ENCODE results near the gene ANKS1A. TPM values are rescaled to one million over a fixed set of nuclear protein-coding genes. Genes with fewer than 3 reads are reported as not detected.

ANKS1A gene
- total RNA-seq, 2 donors from 2014 or later: 25.3 to 26.0 TPM

DNA sequence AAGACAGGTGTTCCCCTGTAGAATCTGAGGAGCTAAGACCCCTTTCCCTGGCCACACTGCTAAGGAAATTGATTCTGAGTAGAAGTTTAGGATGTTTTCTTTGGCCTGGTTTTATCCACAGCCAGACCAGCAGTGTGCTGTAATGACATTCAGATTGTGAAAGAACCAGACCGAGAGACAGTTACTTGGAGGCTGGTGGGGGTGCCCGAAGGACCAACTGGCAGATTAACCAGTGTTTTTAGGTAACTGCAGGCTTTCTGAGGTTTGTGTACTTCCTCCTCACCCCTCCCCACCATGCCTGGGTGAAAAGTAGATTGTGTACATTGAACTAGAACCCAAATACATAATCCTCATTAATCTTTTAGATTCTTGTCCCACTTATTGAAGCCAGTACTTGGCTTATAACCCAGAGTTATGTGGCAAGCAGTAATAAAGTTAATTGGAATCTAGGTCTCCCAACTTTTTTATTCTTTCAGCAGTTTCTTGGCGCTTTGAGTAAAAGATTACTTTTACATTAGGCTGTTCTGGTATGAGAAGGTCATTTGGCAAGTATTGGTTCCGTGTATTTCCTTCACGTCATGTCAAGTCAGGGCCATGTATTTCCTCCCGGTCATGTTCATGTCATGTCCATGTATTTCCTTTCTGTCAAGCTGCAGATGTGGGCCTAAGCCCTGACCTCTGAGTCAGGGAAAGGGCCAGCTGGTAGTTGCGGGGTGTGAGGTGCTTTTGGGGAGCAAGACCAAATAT is 158.4 kb downstream of the ANKS1A start:
- no peak overlapping the region for H3K4me3 ChIP-seq
- H3K27me3 ChIP-seq: no peaks in the 10 kb centered on the region
- TF ChIP-seq, protein P1, sequence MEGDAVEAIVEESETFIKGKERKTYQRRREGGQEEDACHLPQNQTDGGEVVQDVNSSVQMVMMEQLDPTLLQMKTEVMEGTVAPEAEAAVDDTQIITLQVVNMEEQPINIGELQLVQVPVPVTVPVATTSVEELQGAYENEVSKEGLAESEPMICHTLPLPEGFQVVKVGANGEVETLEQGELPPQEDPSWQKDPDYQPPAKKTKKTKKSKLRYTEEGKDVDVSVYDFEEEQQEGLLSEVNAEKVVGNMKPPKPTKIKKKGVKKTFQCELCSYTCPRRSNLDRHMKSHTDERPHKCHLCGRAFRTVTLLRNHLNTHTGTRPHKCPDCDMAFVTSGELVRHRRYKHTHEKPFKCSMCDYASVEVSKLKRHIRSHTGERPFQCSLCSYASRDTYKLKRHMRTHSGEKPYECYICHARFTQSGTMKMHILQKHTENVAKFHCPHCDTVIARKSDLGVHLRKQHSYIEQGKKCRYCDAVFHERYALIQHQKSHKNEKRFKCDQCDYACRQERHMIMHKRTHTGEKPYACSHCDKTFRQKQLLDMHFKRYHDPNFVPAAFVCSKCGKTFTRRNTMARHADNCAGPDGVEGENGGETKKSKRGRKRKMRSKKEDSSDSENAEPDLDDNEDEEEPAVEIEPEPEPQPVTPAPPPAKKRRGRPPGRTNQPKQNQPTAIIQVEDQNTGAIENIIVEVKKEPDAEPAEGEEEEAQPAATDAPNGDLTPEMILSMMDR (IDR thresholded peaks at IDR 0.05): no peak
- no peak overlapping the region for H3K9ac ChIP-seq (ENCODE audit: low read depth in 2 of 2, low read length in 2 of 2)
- H3K4me1 ChIP-seq: peaks cover 43% of the 10 kb centered on the region
- H3K27ac ChIP-seq: peak overlapping the region; percentile 95
- no peaks in the 10 kb centered on the region for H3K36me3 ChIP-seq
- no peak for DNase-seq
- no peaks in the 10 kb centered on the region for H3K9me3 ChIP-seq
- intact Hi-C loops (cut with DNase I): no loop called here

DNA sequence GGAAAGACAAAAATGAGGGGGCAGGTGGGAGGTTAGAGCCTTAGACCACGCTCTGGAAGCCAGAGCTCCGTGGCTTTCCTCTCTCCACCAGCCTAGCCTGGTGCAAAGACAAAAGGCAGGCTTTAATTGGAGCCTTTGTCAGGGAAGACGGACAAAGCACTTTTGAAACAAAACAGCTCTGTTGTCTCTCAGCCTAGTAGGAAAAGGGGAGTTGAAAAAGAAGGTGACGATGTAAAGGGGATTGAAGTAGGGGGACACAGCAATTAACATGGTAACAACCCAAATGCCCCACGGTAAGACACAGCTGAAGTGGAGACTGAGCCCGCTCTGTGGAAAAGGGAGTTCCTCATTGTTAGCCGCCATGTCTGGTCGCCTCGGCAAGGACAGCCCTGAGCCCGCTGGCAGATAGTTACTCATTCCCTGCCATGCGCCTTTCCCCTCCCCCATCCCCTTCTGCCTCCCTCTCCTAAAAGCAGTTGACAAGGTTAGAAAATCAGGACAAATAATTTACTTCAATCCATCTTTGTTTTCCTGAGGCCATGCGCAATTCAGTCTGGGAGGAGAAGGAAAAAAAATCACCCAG is 159.1 kb downstream of the ANKS1A start:
- no peak for DNase-seq
- H3K4me1 ChIP-seq: peaks cover 43% of the 10 kb centered on the region
- peak overlapping the region; percentile 95 for H3K27ac ChIP-seq
- intact Hi-C loops (cut with DNase I): no loop called here
- H3K9me3 ChIP-seq: no peaks in the 10 kb centered on the region
- no peaks in the 10 kb centered on the region for H3K27me3 ChIP-seq
- no peaks in the 10 kb centered on the region for H3K36me3 ChIP-seq
- TF ChIP-seq, protein P1 (IDR thresholded peaks at IDR 0.05): no peak
- no peak overlapping the region for H3K4me3 ChIP-seq
- peak overlapping the region in 1 of 2 donors; percentile 45 for H3K9ac ChIP-seq (ENCODE audit: low read depth in 2 of 2, low read length in 2 of 2)

DNA sequence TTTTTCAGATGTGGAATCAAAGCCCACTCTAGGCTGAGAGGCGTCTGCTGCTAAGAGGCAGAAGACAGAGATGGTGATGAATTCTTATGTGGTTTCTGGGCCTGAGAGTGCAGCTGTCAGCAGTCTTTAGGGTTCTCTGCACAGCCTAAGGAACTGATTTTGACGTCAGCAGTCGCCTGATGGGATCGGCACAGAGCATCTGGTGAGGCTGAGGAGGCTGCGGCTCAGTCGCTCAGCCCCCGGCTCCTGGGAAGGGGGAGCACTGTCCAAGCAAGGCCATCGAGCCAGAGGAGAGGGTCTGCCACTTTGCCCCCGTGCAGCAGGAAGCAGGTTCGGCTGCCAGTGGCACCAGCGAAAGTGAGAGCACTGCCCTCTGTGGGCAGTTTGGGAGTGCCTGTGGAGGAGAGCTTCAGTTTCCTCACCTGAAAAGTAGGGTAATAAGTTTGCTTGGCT is 159.6 kb downstream of the ANKS1A start:
- H3K9me3 ChIP-seq: no peaks in the 10 kb centered on the region
- peaks cover 43% of the 10 kb centered on the region for H3K4me1 ChIP-seq
- peak overlapping the region; percentile 19 to 56 for H3K9ac ChIP-seq (ENCODE audit: low read depth in 2 of 2, low read length in 2 of 2)
- no peak overlapping the region for H3K4me3 ChIP-seq
- peak; percentile 52 for DNase-seq
- no peaks in the 10 kb centered on the region for H3K36me3 ChIP-seq
- intact Hi-C loops (cut with DNase I): no loop called here
- H3K27ac ChIP-seq: peak overlapping the region; percentile 95
- TF ChIP-seq, protein P1 (IDR thresholded peaks at IDR 0.05): no peak
- H3K27me3 ChIP-seq: no peaks in the 10 kb centered on the region

DNA sequence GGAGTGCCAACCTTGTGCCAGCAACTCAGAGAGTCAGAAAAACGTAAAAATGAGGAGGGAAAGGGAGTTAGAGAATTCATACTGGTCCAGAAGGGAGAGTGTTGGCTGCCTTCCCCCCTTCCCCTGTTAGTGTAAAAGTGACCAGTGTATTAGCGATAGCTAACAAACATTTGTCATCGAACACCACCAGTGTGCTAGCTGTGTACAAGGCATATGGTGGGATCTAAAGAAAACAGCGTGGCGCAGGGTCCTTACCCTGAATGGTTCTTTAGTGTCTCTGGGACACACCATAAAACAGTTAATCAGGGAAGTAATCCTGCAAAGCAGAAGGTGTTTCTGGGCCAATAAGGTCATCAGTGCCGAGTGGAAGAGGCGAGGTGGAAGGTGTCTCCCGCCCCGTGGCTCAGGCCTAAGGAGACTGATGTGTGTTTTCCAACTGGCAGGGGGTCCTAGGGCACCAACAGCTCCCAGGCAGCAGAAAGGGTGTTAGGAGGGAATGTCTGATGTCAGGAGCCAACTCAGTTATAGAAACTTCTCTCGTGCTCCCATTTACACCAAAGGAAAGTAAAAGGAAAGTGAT is 160.2 kb downstream of the ANKS1A start:
- peaks cover 37% of the 10 kb centered on the region for H3K4me1 ChIP-seq
- peak overlapping the region in 1 of 2 donors; percentile 56 for H3K9ac ChIP-seq (ENCODE audit: low read depth in 2 of 2, low read length in 2 of 2)
- no peak for DNase-seq
- intact Hi-C loops (cut with DNase I): no loop called here
- peak overlapping the region; percentile 95 for H3K27ac ChIP-seq
- no peak overlapping the region for H3K4me3 ChIP-seq
- TF ChIP-seq, protein P1 (IDR thresholded peaks at IDR 0.05): no peak
- no peaks in the 10 kb centered on the region for H3K9me3 ChIP-seq
- no peaks in the 10 kb centered on the region for H3K27me3 ChIP-seq
- no peaks in the 10 kb centered on the region for H3K36me3 ChIP-seq

DNA sequence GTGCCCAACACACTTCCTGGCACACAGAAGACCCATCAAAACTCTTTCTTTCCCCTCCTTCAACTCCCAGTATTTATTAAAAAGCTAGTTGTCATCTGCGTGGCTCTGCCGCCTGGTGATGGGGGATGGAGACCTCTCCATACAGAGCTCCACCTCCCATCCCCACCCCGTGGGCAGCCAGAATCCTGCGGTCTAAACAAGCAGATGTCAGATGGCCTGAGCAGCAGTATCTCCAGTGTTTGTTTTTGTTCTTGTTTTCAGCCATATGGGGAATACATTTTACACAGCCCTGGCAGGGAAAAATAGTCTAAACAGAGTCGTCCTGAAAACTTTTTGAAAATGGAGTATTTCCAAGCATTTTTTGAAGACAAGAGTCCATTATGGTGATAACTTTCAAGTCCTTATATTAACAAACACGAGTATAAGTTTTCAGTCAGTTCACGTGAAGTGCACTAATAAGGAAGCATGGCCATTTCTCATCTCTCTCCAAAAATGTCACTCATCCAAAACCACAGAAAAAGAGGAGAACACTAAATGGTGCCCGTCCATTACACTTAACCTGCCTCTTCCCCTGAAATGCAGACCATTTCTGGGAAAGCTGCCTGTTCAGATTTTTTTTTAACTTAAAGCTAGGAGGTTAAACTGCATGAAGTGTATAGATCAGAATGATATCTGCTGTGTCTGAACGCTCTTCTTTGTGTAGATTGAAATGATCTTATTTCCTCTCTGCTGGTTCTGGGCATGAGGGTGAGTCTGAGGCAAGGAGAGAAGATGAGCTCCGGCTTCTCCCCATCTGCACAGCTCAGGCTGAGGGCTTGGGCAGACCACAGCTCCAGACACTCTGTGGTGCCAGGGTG is 161.1 kb downstream of the ANKS1A start:
- peak overlapping the region; percentile 95 for H3K27ac ChIP-seq
- intact Hi-C loops (cut with DNase I): no loop called here
- no peaks in the 10 kb centered on the region for H3K9me3 ChIP-seq
- peak; percentile 56 for DNase-seq
- TF ChIP-seq, protein P1 (IDR thresholded peaks at IDR 0.05): no peak
- peaks cover 30% of the 10 kb centered on the region for H3K4me1 ChIP-seq
- no peaks in the 10 kb centered on the region for H3K36me3 ChIP-seq
- H3K27me3 ChIP-seq: no peaks in the 10 kb centered on the region
- no peak overlapping the region for H3K4me3 ChIP-seq
- peak overlapping the region in 1 of 2 donors; percentile 56 for H3K9ac ChIP-seq (ENCODE audit: low read depth in 2 of 2, low read length in 2 of 2)

Measured in colonic mucosa (tissue), 4 donors.